HG02973 (cell line): ENCODE data around the gene PRKCG.
A peak's percentile ranks its signal among the peaks of the same experiment; 100 is the strongest.

Experiments
- ATAC-seq: cut with Tn5 transposase; IDR thresholded peaks from one replicate; pipeline ENCODE4 v1.9.1; 2021; ENCODE audit warnings: moderate library complexity; ENCODE audit not compliant: unreplicated experiment

PRKCG gene

DNA sequence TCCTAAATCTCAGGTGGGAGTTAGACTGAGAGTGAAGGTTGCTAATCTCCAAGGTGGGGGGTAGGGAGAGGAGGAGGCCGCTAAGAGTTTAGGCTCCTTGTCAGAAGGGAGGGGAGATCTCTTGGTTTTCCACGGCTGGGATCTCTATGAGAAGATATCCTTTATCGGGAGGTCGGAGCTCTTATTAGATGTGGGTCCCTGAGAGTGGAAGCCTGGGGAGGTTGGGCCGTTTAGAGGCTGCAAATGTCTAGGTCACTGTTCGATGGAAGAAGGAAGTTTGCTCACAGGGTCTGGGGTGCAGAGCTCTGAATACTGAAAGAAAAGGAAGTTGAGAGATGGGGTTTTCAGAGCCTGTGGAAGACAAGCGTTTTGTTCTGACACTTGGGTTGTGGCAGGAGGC, 10.5 kb upstream of the PRKCG start:
- no peak for ATAC-seq

DNA sequence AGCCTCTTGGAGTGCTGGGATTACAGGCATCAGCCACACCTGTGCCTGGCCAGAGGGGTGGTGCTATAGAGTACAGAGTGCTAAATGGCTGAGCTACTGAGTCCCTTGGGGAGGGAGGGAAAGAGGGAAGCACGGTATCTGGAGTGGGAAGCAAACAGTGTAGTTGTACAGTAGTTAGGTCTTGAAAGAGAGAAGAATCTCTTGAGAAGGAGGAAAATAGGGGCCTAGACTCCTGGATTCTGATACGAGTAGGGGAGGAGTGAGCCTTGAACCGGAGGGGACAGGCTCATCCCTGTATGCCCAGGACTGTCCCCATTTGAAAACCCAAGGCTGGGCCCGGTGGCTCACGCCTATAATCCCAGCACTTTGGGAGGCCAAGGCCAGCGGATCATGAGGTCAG, 9.2 kb upstream of the PRKCG start:
- no peak for ATAC-seq

DNA sequence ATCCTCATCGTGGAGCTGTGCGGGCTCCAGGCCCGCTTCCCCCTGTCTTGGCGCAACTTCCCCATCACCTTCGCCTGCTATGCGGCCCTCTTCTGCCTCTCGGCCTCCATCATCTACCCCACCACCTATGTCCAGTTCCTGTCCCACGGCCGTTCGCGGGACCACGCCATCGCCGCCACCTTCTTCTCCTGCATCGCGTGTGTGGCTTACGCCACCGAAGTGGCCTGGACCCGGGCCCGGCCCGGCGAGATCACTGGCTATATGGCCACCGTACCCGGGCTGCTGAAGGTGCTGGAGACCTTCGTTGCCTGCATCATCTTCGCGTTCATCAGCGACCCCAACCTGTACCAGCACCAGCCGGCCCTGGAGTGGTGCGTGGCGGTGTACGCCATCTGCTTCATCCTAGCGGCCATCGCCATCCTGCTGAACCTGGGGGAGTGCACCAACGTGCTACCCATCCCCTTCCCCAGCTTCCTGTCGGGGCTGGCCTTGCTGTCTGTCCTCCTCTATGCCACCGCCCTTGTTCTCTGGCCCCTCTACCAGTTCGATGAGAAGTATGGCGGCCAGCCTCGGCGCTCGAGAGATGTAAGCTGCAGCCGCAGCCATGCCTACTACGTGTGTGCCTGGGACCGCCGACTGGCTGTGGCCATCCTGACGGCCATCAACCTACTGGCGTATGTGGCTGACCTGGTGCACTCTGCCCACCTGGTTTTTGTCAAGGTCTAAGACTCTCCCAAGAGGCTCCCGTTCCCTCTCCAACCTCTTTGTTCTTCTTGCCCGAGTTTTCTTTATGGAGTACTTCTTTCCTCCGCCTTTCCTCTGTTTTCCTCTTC, 8.0 kb upstream of the PRKCG start:
- no peak for ATAC-seq

DNA sequence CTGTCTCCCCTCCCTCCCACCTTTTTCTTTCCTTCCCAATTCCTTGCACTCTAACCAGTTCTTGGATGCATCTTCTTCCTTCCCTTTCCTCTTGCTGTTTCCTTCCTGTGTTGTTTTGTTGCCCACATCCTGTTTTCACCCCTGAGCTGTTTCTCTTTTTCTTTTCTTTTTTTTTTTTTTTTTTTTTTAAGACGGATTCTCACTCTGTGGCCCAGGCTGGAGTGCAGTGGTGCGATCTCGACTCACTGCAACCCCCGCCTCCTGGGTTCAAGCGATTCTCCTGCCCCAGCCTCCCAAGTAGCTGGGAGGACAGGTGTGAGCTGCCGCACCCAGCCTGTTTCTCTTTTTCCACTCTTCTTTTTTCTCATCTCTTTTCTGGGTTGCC, 7.4 kb upstream of the PRKCG start:
- no peak for ATAC-seq

DNA sequence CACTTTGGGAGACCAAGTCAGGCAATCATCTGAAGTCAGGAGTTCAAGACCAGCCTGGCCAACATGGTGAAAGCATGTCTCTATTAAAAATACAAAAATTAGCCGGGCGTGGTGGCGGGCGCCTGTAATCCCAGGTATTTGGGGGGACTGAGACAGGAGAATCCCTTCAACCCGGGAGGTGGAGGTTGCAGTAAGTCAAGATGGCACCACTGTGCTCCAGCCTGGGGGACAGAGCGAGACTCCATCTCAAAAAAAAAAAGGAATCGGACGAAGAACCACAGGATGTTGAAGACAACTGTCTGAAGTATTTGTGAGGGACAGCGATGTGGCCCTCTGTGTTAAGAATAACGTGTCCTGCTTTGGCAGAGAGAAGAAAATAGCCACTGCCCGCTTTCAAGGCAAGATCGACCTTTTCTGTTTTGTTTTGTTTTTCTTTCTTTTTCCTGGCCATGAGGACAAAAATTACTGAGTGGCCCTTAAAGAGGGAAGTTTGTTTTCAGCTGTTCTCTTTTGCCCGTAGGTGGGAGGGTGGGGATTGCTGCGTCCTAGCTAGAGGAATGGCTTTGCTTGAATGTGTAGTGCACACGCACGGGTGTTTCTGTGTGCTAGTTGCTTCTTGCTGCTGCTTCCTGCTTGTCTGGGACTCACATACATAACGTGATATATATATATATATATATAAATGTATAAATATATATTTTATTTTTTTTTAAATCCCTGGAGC, 6.2 kb upstream of the PRKCG start:
- no peak for ATAC-seq

DNA sequence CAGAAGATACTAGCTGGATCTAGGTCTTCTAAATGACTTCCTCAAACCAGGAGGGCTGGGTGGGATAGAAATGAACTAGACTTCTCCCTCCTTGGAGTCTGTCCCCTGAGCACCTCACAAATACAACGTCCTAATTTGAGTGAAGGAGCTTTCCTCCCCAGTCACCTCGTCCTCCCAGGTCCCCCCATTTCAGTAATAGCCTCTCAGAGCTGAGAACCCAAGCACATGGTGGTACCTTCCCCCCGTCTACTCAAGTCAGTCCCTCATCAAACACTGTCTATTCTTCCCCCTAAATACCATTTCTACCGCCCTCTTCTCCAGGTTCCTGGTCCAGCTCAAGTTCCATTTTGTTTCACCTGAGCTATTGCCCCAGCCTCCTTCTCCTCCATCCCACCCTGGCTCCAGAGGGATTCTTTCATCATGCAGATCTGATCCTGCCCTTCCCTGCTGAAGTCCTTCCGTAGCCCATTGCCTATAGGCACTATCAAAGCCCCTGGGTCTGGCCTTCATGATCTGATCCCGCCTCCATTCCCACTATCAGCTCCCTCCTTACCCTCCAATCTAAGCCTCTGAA, 5.3 kb upstream of the PRKCG start:
- no peak for ATAC-seq

DNA sequence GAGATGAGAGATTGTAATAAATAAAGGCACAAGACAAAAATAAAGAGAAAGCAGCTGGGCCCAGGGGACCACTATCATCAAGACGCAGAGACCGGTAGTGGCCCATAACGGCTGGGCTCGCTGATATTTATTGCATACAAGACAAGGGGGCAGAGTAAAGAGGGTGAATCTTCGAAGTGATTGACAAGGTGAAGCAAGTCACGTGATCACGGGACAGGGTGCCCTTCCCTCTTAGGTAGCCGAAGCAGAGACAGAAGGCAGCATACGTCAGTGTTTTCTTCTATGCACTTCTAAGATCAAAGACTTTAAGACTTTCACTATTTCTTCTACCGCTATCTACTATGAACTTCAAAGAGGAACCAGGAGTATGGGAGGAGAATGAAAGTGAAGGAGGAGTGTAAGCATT, 4.6 kb upstream of the PRKCG start:
- no peak for ATAC-seq

DNA sequence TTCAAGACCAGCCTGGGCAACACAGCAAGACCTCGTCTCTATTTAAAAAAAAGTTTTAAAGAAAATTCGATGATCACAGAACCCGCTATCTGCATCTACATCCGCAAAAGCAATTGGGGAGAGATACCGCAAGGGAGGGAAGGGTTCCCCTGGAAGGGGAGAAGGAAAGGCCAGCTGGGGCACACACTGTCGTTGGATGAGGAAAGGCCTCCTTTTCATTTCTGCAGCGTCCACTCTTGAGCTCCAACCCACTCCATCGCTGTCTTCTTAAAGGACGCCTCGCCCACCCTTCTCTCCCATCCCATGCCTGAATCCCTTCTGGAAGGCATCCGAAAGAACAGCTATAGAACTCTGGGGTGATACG, 3.2 kb upstream of the PRKCG start:
- no peak for ATAC-seq

DNA sequence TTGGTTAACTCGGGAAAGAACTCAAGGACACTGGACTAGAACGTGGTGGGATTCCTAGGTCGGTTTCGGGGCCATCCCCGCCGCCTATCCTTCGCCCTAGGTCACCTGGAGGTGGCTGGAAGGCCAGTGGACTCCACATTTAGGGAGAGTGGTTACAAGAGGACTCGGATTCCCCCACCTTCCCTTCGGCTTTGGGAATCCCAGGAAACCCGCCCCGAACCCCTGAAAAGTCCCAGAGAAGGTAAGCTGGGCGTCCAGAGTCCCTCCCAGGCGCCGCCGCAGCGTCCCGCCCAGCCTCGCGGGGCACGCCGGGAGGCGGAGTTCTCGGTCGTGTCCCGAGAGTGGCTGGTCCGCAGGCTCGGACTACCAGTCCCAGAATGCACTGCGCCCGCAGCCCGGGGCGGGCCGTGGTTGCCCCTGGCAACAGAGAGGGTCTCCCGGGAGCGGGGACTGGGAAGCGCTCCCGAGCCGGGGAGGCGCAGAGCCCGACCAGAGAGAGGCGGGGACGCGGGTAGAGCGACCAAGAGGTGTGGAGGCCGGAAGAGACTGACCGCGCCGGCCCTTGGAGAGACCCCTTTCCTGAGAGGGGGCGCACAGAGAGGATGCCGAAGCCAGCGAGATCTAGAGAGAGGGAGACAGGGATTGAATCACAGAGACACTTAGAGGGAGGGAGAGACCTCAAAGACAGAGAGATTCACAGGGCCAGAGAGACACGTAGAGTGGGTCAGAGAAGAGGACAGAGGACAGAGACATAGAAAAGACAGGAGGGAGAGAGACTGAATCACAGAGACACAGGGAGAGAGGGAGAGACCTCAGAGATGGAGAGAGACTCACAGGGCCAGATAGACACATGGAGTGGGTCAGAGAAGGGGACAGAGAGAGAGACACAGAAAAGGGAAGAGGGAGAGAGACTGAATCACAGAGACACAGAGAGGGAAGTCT, 2.6 kb upstream of the PRKCG start:
- ATAC-seq: peak; percentile 86

DNA sequence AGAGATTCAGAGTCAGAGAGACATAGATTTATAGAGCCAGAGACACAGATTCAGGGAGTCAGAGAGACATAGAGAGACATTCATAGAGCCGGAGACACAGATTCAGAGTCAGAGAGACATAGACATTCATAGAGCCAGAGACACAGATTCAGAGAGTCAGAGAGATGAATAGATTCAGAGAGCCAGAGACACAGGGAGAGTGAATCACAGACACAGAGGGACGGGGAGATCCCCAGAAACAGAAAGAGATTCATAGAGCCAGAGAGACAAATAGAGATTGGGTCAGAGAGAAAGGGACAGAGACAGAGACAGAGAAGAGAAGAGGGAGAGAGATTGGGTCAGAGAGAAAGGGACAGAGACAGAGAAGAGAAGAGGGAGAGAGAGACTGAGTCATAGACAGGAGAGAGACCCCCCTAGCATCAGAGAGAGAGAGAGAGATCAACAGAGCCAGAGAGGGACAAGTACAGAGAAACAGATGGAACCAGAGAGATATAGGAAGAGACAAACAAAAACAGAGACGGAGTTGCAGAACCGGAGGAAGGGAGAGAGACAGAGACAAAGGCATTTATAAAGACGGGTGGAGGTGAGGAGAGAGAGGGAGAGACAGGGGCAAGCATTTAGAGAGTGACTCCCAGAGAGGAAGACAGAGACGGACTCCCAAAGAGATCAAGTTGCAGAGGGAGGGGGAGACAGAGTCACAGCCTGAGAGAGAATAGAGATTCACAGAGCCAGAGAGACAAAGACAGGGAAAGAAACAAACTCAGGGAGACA, 1.1 kb upstream of the PRKCG start:
- no peak for ATAC-seq

DNA sequence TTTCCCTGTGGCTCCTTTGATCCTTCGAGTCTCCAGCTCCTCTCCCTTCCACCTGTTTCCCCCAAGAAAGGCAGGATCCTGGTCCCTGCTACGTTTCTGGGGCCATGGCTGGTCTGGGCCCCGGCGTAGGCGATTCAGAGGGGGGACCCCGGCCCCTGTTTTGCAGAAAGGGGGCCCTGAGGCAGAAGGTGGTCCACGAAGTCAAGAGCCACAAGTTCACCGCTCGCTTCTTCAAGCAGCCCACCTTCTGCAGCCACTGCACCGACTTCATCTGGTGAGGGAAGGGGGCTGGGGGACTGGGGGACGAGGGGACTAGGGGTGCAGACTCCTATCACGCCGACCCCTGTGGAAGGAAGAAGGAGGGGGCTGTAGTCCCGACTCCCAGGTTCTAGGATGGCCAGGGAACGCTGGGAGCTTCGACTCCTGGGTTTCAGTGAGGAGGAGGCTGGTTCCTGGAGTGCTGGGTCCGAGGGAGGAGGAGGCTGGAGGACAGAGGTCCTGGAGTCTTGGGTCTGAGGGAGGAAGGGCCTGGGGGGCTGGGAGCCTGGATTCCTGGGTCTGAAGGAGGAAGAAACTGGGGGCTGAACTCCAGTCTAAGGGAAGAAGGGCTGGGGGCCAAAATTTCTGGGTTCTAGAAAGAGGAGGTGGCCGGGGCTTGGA, 524 bp downstream of the PRKCG start:
- no peak for ATAC-seq

DNA sequence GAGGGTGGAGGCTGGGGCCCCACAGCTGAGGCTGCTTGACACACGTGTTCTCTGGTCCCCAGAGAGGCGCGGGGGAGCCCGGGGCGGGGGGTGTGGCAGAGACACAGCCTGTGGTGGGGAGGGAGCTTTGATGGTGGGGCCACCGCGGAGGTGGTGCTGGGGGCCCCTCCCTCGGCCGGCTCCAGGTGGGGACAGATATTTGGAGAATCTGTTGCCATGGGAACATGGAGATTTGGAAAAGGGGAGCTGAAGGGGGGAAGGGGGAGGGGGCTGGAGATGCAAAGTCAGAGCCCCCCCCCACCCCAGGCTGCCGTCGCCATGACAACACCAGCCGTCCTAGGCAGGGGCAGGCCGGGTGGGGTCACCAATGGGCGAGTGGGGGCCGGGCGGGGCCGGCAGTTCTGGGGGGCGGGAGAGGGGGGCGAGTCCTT, 1.2 kb downstream of the PRKCG start:
- ATAC-seq: no peak

DNA sequence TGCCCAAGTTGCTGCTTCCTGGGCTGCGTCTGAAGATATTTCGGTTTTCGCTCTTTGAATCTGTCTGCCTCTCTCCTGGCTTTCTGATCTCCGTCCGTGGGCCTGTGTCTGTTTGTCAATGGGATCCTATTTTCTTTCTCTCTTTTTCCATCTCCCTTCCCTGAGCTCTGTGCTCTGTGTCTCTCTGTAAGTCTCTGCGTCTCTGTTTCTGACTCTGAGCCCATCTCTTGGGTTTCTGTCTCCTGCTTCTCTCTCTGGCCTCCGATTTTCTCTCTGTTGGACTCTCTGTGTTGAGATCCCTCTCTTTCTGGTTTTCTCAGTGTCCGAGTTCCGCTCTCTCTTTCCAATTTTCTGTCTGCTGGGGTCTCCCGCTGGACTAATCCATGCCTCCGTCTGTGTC, 1.7 kb downstream of the PRKCG start:
- ATAC-seq: no peak

DNA sequence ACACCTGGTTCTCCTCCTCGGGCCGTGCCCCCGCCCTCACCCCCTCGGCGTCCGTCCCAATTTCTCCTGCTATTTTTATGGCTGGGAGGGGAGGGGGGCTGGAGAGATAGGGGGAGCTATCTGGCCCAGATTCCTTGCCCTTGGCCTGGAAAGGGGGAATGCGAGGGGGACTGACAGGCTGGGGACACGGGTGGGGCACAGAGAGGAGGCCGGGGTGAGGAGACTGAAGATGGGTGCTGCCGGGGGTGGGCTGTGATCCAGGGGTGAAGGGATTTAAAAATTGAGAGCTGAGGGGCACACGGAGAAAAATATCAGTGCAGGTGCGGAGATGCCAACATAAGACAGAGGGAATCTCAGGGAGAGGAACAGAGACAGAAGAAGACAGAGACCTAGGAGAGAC, 2.3 kb downstream of the PRKCG start:
- ATAC-seq: no peak

DNA sequence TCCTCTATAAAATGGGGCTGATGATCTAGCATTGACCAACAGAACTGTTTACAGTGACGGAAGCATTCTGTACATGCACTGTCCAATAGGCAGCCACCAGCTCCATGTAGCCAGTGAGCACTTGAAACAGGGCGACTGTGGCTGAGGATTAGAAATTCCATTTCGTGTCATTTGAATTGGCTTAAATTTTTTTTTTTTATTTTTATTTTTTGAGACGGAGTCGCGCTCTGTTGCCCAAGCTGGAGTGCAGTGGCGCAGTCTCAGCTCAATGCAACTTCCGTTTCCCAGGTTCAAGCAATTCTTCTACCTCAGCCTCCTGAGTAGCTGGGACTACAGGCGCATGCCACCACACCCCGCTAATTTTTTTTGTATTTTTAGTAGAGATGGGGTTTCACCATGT, 3.0 kb downstream of the PRKCG start:
- no peak for ATAC-seq

DNA sequence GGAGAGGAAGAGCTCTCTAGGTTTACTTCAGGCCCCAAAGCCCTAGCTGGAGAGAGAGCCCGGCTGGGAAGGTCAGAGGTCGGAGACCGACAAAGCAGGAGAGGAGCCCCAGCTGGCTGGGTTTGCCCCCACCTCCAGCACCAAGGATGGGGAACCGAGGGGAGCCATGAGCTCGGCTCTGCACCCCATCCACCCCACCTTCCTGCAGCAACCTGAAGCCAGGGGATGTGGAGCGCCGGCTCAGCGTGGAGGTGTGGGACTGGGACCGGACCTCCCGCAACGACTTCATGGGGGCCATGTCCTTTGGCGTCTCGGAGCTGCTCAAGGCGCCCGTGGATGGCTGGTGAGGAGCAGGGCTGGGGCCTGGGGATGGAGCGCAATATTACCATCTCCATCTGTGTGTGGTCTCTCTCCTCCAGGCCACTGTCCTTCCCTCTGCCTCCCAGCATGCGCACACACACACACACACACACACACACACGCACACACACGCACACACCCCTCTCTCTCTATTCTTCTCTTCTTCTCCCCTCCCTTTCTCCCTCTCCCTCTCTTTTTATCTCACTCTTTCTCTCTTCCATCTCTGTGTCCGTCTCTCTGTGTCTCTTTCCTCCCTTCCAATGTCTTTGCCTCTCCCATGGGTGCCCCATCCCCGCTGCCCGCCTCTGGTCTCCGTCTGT, 10.4 kb downstream of the PRKCG start:
- ATAC-seq: no peak

DNA sequence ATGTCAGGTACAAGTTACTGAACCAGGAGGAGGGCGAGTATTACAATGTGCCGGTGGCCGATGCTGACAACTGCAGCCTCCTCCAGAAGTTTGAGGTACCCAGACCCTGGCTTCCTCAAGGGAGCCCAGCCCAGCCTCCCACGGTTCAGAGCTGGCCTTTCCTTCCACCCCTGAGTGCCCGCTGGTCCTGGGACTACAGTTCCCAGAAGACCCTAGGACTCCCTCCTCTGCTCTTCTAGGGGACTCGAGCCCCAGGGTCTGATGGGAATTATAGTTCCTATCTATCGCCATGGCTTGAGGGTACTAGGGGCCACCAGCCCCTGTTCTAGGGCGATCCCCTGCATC, 11.0 kb downstream of the PRKCG start:
- ATAC-seq: no peak

DNA sequence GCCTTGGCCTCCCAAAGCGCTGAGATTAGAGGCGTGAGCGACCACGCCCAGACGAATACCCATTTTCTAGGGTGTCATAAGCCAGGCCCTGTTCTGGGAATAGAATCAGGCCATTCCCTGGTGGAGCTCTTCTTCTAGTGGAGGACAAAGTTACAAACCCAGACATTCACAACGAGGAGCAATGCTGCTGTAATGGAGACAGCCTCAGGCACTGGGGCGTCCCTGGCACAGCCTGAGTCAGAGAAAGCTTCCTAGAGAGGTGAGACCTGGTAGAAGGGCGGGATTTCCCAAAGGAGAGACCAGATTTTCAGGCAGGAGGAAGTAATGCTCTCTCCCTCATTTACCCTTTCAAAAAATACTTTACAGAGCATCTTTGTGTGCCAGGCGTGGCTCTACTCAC, 12.7 kb downstream of the PRKCG start:
- no peak for ATAC-seq

DNA sequence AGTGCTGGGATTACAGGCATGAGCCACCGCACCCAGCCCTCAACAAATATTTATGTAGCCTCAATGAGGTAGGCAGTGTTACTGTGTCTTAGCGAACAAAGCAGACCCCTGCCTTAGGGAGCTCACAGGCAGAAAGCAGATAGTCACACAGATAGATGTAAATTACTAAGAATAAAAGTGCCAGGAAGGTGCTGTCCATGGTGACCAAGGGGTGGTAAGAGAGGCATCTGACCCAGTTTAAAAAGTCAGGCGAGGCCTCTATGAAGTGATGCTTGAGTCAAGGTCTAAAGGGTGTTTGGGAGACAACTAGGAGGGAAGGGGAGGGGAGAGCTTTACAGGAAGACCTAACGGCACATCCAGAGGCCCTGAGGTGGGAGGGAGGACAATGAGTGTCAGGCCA, 14.7 kb downstream of the PRKCG start:
- no peak for ATAC-seq
